Measurements from ENCODE around the gene APP.

GRCh38 chr21:26055010-26055409 is 115.6 kb downstream of the APP start:
- TF ChIP-seq CTCF (IDR thresholded peaks at IDR 0.05): no peak
- TF ChIP-seq ZFX (IDR thresholded peaks at IDR 0.05; ENCODE audit: borderline replicate concordance): no peak

All from 22Rv1 (cell line).